Non-pigmented ciliary epithelial cell (primary cell): ENCODE results near the gene TMEM25.
"Not testable (repeated sequence)": the region's sequence is repeated elsewhere in the genome, so short reads cannot be mapped to it uniquely, and the experiment has no call there.

Experiments
- DNase-seq: peaks from one replicate; pipeline ENCODE4 v3.0.0-alpha.2; 2010; ENCODE audit warnings: low read depth

Gene TMEM25

DNA sequence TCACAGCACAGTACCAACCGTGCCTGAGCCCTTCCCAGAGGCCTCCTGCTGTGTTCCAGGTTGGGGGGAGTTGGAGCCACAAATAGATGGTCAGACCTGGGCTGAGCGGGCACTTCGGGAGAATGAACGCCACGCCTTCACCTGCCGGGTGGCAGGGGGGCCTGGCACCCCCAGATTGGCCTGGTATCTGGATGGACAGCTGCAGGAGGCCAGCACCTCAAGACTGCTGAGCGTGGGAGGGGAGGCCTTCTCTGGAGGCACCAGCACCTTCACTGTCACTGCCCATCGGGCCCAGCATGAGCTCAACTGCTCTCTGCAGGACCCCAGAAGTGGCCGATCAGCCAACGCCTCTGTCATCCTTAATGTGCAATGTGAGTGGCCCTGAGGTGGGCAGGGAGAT, 1.1 kb downstream of the TMEM25 start:
- DNase-seq = no peak

DNA sequence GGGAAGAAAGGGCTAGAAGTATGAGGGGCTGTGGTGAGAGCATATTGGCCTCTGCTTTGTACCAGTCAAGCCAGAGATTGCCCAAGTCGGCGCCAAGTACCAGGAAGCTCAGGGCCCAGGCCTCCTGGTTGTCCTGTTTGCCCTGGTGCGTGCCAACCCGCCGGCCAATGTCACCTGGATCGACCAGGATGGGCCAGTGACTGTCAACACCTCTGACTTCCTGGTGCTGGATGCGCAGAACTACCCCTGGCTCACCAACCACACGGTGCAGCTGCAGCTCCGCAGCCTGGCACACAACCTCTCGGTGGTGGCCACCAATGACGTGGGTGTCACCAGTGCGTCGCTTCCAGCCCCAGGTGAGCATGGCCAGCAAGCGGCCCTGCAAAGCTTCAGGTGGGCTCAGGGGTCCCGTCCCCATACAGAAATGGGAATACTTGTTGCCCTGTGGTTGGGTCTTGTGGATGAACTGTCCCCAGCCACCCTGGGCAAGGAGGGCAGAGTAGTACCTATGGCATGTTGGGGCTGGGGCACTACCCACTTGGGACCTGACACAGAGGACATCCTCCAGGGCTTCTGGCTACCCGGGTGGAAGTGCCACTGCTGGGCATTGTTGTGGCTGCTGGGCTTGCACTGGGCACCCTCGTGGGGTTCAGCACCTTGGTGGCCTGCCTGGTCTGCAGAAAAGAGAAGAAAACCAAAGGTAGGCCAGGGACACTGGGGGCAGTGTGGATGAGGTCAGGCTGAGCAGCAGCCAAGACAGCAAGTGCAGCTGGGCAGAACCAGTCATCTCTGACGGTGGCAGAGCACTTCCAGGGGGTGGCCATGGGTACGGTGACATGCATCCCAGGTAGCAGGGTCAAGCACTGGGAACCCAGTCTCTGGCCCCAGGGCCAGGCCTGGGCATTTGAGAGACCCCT, 2.1 kb downstream of the TMEM25 start:
- DNase-seq = no peak

DNA sequence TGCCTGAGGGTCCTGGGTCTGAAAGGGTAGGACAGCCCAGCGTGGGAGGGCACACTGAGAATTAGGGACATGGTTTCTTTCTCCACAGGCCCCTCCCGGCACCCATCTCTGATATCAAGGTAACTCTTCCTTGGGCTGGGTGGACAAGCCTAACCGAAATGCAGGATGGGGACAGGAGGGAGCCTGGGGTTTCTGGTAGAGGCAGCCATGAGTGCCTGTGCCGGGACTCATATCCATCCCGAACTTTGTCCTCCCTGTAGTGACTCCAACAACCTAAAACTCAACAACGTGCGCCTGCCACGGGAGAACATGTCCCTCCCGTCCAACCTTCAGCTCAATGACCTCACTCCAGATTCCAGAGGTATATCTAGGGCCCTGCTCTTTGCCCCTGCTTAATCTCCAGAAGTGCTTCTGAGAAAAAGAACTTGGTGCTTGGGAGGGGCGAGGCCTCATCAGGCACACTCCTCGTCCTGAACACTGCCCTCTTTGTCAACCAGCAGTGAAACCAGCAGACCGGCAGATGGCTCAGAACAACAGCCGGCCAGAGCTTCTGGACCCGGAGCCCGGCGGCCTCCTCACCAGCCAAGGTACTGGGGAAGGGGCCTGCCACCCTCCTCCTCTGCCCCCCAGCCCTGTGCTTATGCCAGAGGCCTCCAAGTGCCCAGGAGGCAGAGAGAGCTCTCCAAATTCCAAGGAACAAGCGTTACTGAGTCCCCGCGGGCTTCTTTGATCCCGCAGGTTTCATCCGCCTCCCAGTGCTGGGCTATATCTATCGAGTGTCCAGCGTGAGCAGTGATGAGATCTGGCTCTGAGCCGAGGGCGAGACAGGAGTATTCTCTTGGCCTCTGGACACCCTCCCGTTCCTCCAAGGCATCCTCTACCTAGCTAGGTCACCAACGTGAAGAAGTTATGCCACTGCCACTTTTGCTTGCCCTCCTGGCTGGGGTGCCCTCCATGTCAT, 3.1 kb downstream of the TMEM25 start:
- no peak for DNase-seq

DNA sequence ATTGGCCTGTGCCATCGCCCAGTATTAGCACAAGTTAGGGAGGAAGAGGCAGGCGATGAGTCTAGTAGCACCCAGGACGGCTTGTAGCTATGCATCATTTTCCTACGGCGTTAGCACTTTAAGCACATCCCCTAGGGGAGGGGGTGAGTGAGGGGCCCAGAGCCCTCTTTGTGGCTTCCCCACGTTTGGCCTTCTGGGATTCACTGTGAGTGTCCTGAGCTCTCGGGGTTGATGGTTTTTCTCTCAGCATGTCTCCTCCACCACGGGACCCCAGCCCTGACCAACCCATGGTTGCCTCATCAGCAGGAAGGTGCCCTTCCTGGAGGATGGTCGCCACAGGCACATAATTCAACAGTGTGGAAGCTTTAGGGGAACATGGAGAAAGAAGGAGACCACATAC, 4.3 kb downstream of the TMEM25 start:
- DNase-seq = no peak

DNA sequence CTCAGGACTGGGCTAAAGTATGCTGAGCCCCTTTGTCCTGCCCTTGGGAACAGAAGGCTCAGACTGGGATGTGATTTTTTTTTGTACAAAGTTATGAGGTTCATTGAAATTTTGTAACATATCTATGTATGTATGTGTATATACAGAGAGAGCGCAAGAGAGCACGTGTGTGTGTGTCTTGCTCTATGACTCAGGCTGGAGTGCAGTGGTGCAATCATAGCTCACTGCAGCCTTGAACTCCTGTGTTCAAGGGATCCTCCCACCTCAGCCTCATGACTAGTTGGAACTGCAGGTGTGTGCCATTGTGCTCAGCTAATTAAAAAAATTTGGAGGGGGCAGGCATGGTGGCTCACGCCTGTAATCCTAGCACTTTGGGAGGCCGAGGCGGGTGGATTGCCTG, 5.7 kb downstream of the TMEM25 start:
- no peak for DNase-seq

DNA sequence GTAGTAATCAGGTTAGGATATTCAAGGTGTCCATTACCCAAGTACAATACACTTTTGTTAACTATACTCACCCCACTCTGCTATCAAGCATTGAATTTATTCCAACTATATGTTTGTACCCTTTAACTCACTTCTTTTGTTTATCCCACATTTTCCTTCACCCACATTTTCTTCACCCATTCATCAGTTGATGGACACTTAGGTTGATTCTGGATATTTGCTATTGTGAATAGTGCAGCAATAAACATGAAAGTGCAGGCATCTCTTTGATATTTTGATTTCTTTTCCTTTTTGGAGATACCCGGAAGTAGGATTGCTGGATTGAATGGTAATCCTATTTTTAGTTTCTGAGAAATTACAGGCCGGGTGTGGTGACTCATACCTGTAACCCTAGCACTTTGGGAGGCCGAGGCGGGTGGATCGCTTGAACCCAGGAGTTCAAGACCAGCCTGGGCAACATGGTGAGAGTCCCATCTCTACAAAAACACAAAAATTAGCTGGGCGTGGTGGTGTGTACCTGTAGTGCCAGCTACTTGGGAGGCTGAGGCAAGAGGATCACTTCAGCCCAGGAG, 6.5 kb downstream of the TMEM25 start:
- DNase-seq = no peak

DNA sequence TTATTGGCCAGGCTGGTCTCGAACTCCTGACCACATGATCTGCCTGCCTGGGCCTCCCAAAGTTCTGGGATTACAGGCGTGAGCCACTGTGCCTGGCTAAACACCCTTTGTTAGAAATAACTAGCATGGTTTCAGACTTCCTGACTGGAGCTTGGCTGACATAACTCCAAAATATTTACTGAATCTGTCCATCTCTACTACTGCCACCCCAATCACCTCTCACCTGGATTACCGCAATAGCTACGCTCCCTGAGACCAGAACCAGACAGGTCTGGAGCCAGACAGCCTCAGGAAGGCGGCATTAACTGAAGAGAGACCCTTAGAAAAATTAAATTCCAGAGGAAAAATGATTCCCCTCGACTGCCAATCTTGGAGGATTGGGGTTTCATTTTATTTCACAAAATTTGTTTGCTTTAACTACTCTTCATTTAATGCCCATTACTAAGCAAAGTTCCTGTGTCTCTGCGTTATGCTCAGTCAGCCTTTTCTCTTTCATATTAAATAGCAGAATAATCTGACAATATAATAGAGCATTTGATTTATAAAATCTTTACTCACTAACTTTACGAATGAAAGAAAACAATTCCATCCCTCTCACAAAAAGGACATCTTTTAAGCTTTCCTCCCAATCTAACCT, 13.1 kb downstream of the TMEM25 start:
- DNase-seq = no peak

DNA sequence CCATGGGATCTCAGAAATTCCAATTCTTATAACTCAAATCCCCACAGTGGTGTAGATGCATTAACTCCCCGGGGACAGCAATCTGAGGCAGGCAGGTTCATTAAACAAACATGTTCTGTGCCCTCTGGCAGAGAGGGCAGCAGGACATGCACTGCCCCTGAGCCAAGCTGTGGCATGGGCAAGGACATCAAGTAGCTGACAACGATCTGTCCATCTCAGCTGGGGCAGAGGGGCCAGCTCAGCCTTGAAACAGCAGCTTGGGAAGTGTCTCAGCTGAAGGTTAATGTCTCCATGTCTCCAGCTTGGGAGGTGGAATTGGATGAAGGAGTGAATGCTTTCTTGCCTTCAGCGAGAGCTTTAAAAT, 13.6 kb downstream of the TMEM25 start:
- DNase-seq = no peak

DNA sequence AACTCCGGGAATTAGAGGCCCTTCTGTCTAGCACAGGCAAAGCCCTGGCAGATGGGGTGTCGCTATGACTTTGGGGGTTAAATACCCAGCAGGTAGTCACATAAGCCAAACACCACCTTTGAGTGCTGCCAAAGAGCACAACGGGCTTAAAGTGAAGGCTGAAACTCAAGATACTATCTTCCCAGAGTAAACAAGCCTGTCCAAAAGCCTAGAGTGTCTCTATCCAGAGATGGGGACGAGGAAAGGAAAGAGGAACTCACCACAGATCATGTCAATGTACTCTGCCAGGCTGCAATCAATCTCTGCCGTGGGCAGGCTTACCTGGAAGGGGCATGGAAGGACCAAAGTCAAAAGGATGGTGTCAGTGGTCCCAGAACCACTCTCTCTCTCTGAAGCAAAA, 14.5 kb downstream of the TMEM25 start:
- no peak for DNase-seq

DNA sequence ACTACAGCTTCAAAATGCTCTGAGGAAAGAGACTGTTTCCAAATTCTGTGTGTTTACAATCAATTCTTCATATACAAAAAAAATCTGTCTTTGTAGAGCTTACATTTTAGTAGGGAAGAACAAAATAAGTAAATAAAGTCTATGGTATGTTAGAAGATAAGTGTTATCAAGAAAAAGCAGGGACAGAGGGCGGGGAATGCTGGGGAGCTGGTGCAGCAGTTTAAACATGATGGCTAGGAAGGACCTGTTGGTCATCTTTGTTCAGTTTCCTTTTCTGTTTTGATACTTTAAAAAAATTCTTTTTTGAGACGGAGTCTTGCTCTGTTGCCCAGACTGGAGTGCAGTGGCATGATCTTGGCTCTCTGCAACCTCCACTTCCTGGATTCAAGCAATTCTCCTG, 16.1 kb downstream of the TMEM25 start:
- DNase-seq = no peak

DNA sequence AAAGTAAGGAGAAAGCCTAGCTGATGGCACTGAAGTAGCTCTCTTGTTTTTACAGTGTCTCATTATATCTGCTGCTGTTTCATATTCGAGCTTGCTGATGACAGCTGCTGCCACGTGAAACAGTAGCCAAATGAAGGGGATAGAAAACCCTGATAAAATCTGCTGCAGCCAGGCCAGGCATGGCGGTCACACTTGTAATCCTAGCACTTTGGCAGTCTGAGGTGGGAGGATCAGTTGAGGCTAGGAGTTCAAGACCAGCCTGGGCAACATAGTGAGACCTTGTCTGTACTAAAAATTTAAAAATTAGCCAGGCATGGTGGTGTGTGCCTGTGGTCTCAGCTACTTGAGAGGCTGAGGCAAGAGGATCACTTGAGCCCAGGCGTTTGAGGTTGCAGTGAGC, 21.3 kb downstream of the TMEM25 start:
- DNase-seq = no peak

DNA sequence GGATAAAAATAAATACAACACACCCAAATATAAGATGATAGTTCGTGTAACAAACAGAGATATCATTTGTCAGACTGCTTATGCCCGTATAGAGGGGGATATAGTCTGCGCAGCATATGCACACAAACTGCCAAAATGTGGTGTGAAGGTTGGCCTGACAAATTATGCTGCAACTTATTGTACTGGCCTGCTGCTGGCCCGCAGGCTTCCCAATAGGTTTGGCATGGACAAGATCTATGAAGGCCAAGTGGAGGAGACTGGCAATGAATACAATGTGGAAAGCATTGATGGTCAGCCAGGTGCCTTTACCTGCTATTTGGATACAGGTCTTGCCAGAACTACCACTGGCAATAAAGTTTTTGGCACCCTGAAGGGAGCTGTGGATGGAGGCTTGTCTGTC, 29.8 kb downstream of the TMEM25 start:
- DNase-seq = no peak

DNA sequence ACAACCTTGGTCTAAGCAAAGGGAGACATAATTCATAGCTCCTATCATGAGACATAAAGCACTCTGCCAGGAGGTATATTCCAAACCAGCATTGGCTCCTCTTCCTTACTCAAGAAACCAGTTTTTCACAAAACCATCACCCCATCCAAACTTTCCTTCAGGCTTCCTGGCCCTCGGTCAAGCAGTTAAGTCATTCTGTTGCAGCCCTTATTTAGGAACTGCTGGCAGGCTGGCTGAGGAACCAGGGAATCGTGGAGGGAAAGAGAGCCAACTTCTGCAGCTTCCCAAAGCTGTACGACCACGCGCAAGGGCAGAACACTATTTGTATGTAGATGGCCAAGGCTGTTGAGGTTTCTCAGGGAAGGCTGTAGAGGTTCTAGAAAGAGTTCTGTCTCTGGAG, 34.1 kb downstream of the TMEM25 start:
- no peak for DNase-seq

DNA sequence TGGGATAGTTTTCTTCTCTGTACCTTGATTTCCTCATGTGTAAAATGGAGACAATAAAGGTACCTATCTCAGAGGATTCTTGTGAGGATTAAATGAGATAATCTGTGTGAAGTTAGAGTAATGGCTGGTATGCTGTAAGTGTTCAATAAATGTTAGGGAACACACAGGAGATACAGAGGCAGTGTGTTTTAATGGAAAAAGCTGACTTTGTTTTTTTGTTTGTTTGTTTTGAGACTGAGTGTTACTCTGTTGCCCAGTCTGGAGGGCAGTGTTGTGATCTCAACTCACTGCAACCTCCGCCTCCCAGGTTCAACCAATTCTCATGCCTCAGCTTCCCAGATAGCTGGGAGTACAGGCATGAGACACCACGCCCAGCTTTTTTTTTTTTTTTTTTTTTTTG, 38.7 kb downstream of the TMEM25 start:
- no peak for DNase-seq

DNA sequence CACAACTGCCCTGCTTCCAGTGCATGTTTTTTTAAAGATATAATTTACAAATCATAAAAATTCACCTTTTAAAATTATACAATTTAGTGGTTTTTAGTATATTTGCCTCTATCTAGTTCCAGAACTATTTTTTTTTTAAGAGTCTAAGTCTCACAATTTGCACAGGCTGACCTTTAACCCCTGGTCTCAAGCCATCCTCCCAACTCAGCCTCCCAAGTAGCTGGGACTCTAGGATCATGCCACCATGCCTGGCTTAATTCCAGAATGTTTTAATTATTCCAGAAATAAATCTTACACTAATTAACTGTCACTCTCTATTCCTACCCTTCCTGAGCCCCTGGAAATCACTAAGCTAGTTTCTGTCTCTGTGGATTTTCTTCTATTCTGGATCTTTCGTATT, 39.8 kb downstream of the TMEM25 start:
- no peak for DNase-seq

DNA sequence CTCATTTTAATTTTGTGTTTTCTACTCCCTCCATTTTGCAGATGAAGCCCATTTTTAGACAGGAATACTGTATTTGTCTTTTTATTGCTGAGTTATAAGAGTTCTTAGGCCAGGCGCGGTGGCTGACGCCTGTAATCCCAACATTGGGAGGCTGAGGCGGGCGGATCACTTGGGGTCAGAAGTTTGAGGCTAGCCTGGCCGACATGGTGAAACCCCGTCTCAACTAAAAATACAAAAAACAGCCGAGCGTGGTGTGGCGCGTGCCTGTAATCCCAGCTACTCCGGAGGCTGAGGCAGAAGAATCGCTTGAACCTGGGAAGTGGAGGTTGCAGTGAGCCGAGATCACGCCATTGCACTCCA, 40.7 kb downstream of the TMEM25 start:
- DNase-seq = not testable (repeated sequence)

DNA sequence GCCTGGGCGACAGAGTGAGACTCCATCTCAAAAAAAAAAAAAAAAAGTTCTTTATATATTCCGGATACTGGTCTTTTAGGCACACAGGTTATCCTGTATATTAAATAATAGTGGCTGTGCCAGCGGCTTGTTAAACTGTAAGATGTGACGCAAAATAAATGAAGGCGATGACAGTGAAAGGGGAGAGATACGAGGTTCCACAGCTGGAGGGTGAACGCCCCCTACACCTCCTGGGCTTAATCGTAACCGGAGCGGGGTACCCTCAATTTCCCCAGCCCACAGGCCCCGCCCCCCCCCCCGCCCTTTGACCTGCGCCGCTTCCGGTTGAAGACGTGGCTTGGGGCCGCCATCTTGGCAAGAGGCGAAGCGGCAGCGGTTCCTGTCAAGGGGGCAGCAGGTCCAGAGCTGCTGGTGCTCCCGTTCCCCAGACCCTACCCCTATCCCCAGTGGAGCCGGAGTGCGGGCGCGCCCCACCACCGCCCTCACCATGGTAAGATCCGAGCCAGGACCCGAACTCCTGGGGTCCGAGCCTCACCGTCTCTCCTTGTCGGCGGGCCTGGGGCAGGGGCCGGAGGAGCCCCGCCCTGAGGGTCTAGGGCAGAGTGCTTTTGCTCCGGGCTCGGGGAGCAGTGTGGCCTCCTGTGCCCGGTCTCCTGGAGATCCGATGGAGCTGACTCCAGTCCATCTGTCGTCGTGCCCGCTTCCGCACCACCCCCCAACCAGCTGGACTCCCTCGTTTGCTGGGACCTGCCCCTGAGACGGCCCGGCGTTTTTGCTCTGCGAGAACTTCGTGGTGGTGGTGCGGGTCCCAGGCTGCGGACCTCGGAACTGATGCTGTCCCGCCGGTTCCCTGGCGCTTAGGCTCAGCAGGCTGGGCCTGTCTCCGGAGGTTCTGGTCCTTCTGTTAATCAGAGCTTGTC, 41.3 kb downstream of the TMEM25 start, which contains the start of gene ARCN1:
ARCN1 (plus strand) TSS at position 349 of the 920 bp plus-strand sequence; CDS start at position 488, 139 bp downstream.
- no peak for DNase-seq

DNA sequence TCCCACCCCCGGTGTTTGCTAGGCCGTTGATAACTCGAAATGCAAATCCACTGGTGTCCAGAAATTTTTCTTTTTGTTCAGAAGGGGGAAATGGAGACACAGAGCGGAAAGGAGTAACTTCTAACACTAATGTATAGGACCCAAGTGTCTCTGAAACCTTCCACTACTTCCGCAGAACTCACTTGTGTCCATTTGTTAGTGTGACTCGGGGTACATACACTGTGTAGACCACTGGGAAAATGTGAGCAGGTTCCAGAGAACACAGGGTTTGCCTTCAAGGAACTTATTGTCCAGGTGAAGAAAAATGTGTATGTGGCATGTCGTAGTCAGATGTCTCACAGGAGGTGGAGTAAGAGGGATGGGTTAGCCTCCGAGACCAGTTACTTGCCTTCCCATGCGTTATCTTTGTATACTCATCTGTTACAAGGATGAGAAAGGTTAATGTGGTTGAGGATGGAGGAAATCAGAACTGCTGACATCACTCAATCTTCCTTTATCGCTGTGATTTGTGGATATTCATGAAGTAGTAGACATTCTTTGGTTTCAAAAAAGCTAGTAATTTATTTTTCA, 42.1 kb downstream of the TMEM25 start:
- DNase-seq = no peak

DNA sequence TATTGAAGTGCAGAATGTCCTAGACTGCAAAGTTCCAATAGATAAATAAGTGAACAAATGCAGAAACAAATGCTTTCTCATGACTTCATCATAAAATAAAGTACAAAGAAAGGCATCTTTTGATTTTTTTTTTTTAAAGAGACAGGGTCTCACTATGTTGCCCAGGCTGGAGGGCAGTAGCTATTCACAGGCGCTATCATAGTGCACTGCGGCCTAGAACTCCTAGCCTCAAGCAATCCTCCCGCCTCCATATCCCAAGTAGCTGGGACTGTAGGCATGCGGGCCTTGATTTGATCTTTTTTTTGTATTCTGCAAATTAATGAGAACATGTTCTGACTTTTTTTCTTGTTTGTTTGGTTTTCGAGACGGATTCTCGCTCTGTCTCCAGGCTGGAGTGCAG, 43.6 kb downstream of the TMEM25 start:
- no peak for DNase-seq

DNA sequence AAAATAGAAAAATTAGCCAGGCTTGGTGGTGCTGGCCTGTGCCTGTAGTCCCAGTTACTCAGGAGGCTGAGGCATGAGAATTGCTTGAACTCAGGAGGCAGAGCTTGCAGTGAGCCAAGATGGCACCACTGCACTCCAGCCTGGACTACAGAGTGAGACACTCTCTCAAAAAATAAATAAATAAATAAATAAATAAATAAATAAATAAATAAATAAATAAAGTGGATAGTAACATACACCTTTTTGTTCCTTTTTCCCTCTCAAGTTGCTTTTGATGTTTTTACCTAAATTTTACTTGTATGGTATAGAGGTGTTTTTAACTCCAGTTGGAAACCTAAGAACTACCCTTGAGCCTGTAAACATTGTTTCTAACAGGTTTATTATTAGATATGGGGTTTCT, 47.0 kb downstream of the TMEM25 start:
- DNase-seq = not testable (repeated sequence)

DNA sequence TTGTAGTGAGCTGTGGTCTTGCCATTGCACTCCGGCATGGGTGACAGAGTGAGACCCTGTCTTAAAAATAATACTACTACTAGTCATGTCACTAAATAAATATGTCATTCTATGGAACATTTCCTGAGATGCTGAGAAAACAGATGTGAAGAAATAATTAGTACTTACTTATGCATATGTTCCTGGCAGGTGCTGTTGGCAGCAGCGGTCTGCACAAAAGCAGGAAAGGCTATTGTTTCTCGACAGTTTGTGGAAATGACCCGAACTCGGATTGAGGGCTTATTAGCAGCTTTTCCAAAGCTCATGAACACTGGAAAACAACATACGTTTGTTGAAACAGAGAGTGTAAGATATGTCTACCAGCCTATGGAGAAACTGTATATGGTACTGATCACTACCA, 50.1 kb downstream of the TMEM25 start:
- DNase-seq = no peak
